Measurements from ENCODE around the gene ZC3H7B. TPM values are rescaled to one million over a fixed set of nuclear protein-coding genes. Genes with fewer than 3 reads are reported as not detected.
"Not testable (repeated sequence)": the region's sequence is repeated elsewhere in the genome, so short reads cannot be mapped to it uniquely, and the experiment has no call there.

The ZC3H7B gene
- total and polyA plus RNA-seq, 7 experiments from 2014 or later: 1.7 to 65.9 (median 39.6) TPM

DNA sequence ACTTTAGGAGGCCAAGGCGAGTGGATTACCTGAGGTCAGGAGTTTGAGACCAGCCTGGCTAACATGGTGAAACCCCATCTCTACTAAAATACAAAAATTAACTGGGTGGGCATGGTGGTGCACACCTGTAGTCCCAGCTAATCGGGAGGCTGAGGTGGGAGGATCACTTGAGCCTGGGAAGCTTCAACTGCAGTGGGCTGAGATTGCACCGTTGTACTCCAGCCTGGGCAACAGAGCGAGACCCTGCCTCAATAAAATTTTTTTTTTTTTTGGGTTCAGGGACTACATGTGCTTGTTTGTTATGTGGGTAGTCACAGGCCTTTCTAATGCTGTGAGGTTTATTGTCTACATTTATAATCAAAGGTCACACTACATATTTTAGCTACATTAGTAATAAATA is 41.6 kb upstream of the ZC3H7B start:
- H3K27ac Mint-ChIP-seq; H3K27me3 ChIP-seq (ENCODE audit: control insufficient read depth in 2 of 2, insufficient read depth in 2 of 2, low read length in 2 of 2); H3K4me1 ChIP-seq (ENCODE audit: control insufficient read depth in 2 of 2, insufficient read depth in 2 of 2, low read length in 2 of 2); ATAC-seq; H3K4me1 Mint-ChIP-seq; H3K9me3 ChIP-seq (ENCODE audit: control insufficient read depth in 2 of 3, low read length in 3 of 3); H3K27me3 Mint-ChIP-seq; H3K27ac ChIP-seq (ENCODE audit: low read depth, low read length); intact Hi-C loops (cut with micrococcal nuclease); DNase-seq; H3K4me3 ChIP-seq (ENCODE audit: low read length); CTCF ChIA-PET; H3K4me3 Mint-ChIP-seq; H3K9me3 Mint-ChIP-seq: not testable (repeated sequence)
- POLR2A ChIA-PET: interaction anchor here (0.7 to 0.9 kb wide), 2 partner anchors 15 to 438 kb away, joined by 3 to 6 read pairs; no protein-coding TSS in a partner anchor
- peaks cover 6 to 100% (median 31%) of the 10 kb centered on the region in 3 experiments for H3K36me3 ChIP-seq (ENCODE audit: control insufficient read depth in 2 of 3, insufficient read depth in 3 of 3, low read length in 3 of 3)
- peaks cover 0 to 31% (median 5%) of the 10 kb centered on the region in 5 donors for H3K36me3 Mint-ChIP-seq

GRCh38 chr22:41260871-41261270 is 40.5 kb upstream of the ZC3H7B start:
- no peak overlapping the region for H3K4me3 Mint-ChIP-seq
- no peaks in the 10 kb centered on the region for H3K9me3 ChIP-seq (ENCODE audit: control insufficient read depth in 2 of 3, low read length in 3 of 3)
- DNase-seq: no peak
- no peak overlapping the region for H3K4me3 ChIP-seq (ENCODE audit: low read length)
- CTCF ChIA-PET: no interaction called here
- POLR2A ChIA-PET: no interaction called here
- no peak overlapping the region for H3K27ac Mint-ChIP-seq
- H3K4me1 ChIP-seq (ENCODE audit: control insufficient read depth in 2 of 2, insufficient read depth in 2 of 2, low read length in 2 of 2): no peaks in the 10 kb centered on the region
- peaks cover 0 to 2% (median 0%) of the 10 kb centered on the region in 7 donors for H3K4me1 Mint-ChIP-seq
- intact Hi-C loops (cut with micrococcal nuclease): no loop called here
- no peaks in the 10 kb centered on the region for H3K27me3 ChIP-seq (ENCODE audit: control insufficient read depth in 2 of 2, insufficient read depth in 2 of 2, low read length in 2 of 2)
- no peaks in the 10 kb centered on the region for H3K27me3 Mint-ChIP-seq
- H3K36me3 ChIP-seq (ENCODE audit: control insufficient read depth in 2 of 3, insufficient read depth in 3 of 3, low read length in 3 of 3): peaks cover 6 to 99% (median 33%) of the 10 kb centered on the region in 3 experiments
- peaks cover 0 to 36% (median 5%) of the 10 kb centered on the region in 5 donors for H3K36me3 Mint-ChIP-seq
- no peak for ATAC-seq
- peaks cover 0 to 3% (median 0%) of the 10 kb centered on the region in 11 donors for H3K9me3 Mint-ChIP-seq
- no peak overlapping the region for H3K27ac ChIP-seq (ENCODE audit: low read depth, low read length)

DNA sequence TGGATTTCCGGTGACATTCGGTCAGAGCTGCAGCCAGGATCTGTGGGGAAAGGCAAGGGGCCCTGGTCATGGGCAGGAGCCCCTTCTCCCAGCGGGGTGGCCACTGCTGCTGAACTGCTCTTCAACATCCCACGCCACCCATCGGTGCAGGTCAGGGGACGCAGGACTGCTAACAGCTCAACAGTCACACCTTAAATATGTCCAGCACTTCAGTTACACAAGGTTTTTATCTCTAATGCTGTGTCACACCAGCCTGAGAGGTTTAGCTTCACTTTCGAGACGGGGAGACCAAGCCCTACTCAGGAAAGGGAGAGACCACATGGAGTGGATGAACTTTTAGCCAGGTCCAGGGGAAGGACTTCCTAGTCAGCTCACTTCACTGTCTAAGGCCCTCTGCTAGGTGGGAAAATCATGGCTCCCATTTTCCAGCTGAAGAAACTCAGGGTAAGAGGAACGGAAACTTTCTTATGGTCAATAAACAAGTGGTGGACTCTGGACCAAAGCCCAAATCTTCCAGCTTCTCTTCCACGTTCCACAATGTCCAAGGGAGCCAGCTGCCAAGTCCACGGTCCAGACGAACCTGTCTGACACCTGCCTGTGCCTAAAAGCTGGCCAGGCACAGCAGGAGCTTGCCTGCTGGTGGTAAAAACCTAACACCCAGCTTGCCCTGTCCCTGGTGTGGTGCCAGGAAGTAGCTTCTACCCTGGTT is 39.6 kb upstream of the ZC3H7B start:
- Mint-ChIP-seq H3K27me3 (no peaks in the 10 kb centered on the region), H3K4me3 (no peak overlapping the region), H3K27ac (no peak overlapping the region), H3K36me3 (peaks cover 4 to 43% (median 5%) of the 10 kb centered on the region in 5 donors), H3K4me1 (peaks cover 0 to 2% (median 0%) of the 10 kb centered on the region in 7 donors), H3K9me3 (peaks cover 0 to 3% (median 0%) of the 10 kb centered on the region in 11 donors)
- no peaks in the 10 kb centered on the region for H3K4me1 ChIP-seq (ENCODE audit: control insufficient read depth in 2 of 2, insufficient read depth in 2 of 2, low read length in 2 of 2)
- ATAC-seq (no peak), DNase-seq (no peak)
- H3K4me3 ChIP-seq (ENCODE audit: low read length): no peak overlapping the region
- H3K9me3 ChIP-seq (ENCODE audit: control insufficient read depth in 2 of 3, low read length in 3 of 3): no peaks in the 10 kb centered on the region
- POLR2A ChIA-PET: no interaction called here
- peaks cover 6 to 98% (median 26%) of the 10 kb centered on the region in 3 experiments for H3K36me3 ChIP-seq (ENCODE audit: control insufficient read depth in 2 of 3, insufficient read depth in 3 of 3, low read length in 3 of 3)
- CTCF ChIA-PET: interaction anchor here (0.5 kb wide), 1 partner anchor 9 kb away, joined by 3 read pairs; no protein-coding TSS in a partner anchor
- no peaks in the 10 kb centered on the region for H3K27me3 ChIP-seq (ENCODE audit: control insufficient read depth in 2 of 2, insufficient read depth in 2 of 2, low read length in 2 of 2)
- H3K27ac ChIP-seq (ENCODE audit: low read depth, low read length): no peak overlapping the region
- intact Hi-C loops (cut with micrococcal nuclease): no loop called here

DNA sequence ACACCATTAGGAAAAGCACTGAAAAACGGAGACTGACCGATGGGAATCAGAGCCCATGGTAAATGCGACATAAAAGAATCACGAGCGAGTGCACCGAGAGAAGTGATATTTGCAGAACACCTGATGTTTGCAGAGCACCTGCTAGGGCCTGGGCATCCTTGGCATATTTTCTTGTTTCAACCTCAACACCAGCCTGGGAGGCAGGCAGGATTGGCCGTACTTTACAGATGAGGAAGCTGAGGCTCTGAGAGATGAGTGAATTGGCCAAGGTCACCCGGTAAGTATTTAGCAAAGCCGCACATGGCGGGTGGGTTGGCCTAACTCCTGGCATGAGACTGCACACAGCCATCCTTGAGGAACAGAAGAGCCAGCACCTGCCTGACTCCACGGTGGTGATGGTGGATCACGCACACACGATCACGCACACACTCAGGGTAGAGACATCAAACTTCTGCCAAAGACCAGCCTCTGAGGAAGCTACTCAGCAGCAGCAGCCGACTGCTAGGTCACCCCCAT is 39.0 kb upstream of the ZC3H7B start:
- H3K27ac Mint-ChIP-seq: no peak overlapping the region
- H3K4me1 ChIP-seq (ENCODE audit: control insufficient read depth in 2 of 2, insufficient read depth in 2 of 2, low read length in 2 of 2): no peaks in the 10 kb centered on the region
- H3K9me3 Mint-ChIP-seq: peaks cover 0 to 3% (median 0%) of the 10 kb centered on the region in 11 donors
- ChIA-PET CTCF (interaction anchor here (0.5 to 0.6 kb wide), 2 partner anchors 8 to 90 kb away, joined by 3 to 4 read pairs; no protein-coding TSS in a partner anchor), POLR2A (no interaction called here)
- no peaks in the 10 kb centered on the region for H3K4me1 Mint-ChIP-seq
- no peak overlapping the region for H3K4me3 ChIP-seq (ENCODE audit: low read length)
- H3K27ac ChIP-seq (ENCODE audit: low read depth, low read length): no peak overlapping the region
- no peak overlapping the region for H3K4me3 Mint-ChIP-seq
- intact Hi-C loops (cut with micrococcal nuclease): no loop called here
- ATAC-seq (no peak), DNase-seq (no peak)
- H3K36me3 Mint-ChIP-seq: peaks cover 3 to 38% (median 5%) of the 10 kb centered on the region in 5 donors
- no peaks in the 10 kb centered on the region for H3K27me3 ChIP-seq (ENCODE audit: control insufficient read depth in 2 of 2, insufficient read depth in 2 of 2, low read length in 2 of 2)
- no peaks in the 10 kb centered on the region for H3K9me3 ChIP-seq (ENCODE audit: control insufficient read depth in 2 of 3, low read length in 3 of 3)
- H3K36me3 ChIP-seq (ENCODE audit: control insufficient read depth in 2 of 3, insufficient read depth in 3 of 3, low read length in 3 of 3): peaks cover 6 to 96% (median 23%) of the 10 kb centered on the region in 3 experiments
- H3K27me3 Mint-ChIP-seq: no peaks in the 10 kb centered on the region

DNA sequence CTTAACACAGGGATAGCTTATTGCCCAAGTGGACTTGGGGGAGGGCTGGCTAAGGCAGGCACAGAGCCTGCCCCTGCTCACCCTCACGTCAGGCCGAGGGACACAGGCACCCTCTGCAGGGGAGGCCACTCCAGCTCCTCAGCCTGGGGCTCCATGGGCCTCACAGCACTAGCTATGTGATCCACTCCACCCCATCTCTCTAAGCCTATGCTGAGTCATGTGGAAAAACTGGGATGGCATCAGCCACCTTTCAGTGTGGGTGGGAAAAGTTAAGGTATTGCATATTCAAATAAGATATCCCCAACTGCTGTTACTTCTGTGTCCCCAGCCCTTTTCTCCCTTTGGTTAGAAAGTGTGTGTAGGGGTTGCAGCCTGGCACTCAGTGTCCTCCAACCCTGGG is 37.6 kb upstream of the ZC3H7B start:
- Mint-ChIP-seq H3K4me3 (no peak overlapping the region), H3K9me3 (peaks cover 0 to 1% (median 0%) of the 10 kb centered on the region in 11 donors), H3K36me3 (peaks cover 0 to 42% (median 8%) of the 10 kb centered on the region in 5 donors), H3K4me1 (no peaks in the 10 kb centered on the region), H3K27me3 (no peaks in the 10 kb centered on the region), H3K27ac (no peak overlapping the region)
- Histone ChIP-seq H3K4me3 (ENCODE audit: low read length) (no peak overlapping the region), H3K27ac (ENCODE audit: low read depth, low read length) (no peak overlapping the region), H3K36me3 (ENCODE audit: control insufficient read depth in 2 of 3, insufficient read depth in 3 of 3, low read length in 3 of 3) (peaks cover 7 to 96% (median 31%) of the 10 kb centered on the region in 3 experiments), H3K4me1 (ENCODE audit: control insufficient read depth in 2 of 2, insufficient read depth in 2 of 2, low read length in 2 of 2) (no peaks in the 10 kb centered on the region), H3K9me3 (ENCODE audit: control insufficient read depth in 2 of 3, low read length in 3 of 3) (no peaks in the 10 kb centered on the region), H3K27me3 (ENCODE audit: control insufficient read depth in 2 of 2, insufficient read depth in 2 of 2, low read length in 2 of 2) (no peaks in the 10 kb centered on the region)
- DNase-seq: no peak
- intact Hi-C loops (cut with micrococcal nuclease): no loop called here
- ATAC-seq: no peak
- CTCF ChIA-PET: interaction anchor here (0.8 kb wide), 1 partner anchor 26 kb away, joined by 3 read pairs; no protein-coding TSS in a partner anchor
- POLR2A ChIA-PET: no interaction called here

- Mint-ChIP-seq H3K4me1 (peaks cover 0 to 3% (median 0%) of the 10 kb centered on the region in 7 donors), H3K27ac (peak overlapping the region in 1 of 9 donors; percentile 68), H3K9me3 (no peaks in the 10 kb centered on the region), H3K36me3 (peaks cover 0 to 40% (median 12%) of the 10 kb centered on the region in 5 donors), H3K27me3 (no peaks in the 10 kb centered on the region), H3K4me3 (no peak overlapping the region)
- no peak for DNase-seq
- H3K4me3 ChIP-seq (ENCODE audit: low read length): no peak overlapping the region
- H3K27me3 ChIP-seq (ENCODE audit: control insufficient read depth in 2 of 2, insufficient read depth in 2 of 2, low read length in 2 of 2): no peaks in the 10 kb centered on the region
- POLR2A ChIA-PET: interaction anchor here (1.3 kb wide), 1 partner anchor 22 kb away, joined by 4 read pairs; the partner anchor contains the start of gene RANGAP1
- H3K36me3 ChIP-seq (ENCODE audit: control insufficient read depth in 2 of 3, insufficient read depth in 3 of 3, low read length in 3 of 3): peaks cover 11 to 95% (median 35%) of the 10 kb centered on the region in 3 experiments
- intact Hi-C loops (cut with micrococcal nuclease): no loop called here
- no peaks in the 10 kb centered on the region for H3K4me1 ChIP-seq (ENCODE audit: control insufficient read depth in 2 of 2, insufficient read depth in 2 of 2, low read length in 2 of 2)
- CTCF ChIA-PET: no interaction called here
- H3K27ac ChIP-seq (ENCODE audit: low read depth, low read length): no peak overlapping the region
- H3K9me3 ChIP-seq (ENCODE audit: control insufficient read depth in 2 of 3, low read length in 3 of 3): no peaks in the 10 kb centered on the region
- ATAC-seq: no peak
These were observed 36.9 kb upstream of the ZC3H7B start for GRCh38 chr22:41264408-41264941.
